HTR-8/SVneo (cell line): Measurements from ENCODE around the gene RUNX1.
"Not testable (repeated sequence)": the region's sequence is repeated elsewhere in the genome, so short reads cannot be mapped to it uniquely, and the experiment has no call there.

Experiments used
- DNase-seq: peaks from one replicate; pipeline ENCODE4 v3.0.0; 2011; ENCODE audit warnings: low spot score, mixed read lengths; ENCODE audit not compliant: insufficient read length
- FAIRE-seq: peaks from 2 replicates; lab custom pipeline; 2011; peaks lifted over from hg19 to GRCh38; lab: Jason Lieb, UNC

RUNX1 gene

DNA sequence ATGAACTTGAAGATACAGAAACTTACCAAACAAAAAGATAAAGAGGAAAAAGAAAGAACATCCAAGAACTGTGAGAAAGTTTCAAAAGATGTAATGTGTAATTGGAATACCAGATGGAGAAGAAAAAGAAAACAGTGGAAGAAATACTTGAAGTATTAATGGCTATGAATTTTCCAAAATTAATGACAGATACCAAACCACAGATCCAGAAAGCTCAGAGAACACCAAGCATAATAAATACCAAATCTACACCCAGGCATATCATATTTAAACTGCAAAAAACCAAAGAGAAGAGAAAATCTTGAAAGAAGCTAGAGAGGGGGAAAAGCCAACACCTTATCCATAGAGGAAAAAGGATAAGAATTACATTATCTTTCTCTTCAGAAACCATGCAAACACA is 243.9 kb downstream of the RUNX1 start:
- DNase-seq: no peak
- no peak for FAIRE-seq

- FAIRE-seq, DNase-seq: not testable (repeated sequence)
Observed at GRCh38 chr21:34804584-34804983, 244.5 kb downstream of the RUNX1 start.

DNA sequence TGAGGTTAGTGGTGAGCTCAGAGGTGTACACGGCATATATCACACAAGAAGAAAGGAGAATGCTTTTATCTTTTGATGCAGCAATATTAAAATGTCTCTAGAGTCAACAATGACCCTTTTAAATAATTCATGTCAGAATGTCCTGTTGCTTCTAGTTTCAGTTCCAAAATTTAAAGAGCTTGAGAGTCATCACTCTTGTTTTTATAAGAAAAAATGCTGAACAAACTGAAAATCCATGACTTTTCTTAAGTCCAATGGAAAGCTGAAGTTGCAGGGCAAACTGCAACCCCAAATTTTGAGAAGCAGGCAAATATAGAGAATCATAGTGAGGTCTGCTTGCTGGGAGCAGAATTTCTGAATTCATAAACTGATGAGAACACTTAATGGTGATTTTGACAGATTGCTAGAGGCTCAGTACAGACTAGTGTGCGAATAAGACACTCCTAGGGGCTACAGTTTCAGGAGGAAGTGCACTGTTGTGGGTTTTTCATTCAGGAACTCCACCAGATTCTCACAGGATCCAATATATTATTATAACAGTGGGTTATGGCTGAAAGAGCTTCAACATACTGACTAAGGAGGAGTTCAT is 245.2 kb downstream of the RUNX1 start:
- no peak for FAIRE-seq
- DNase-seq: no peak

- DNase-seq: no peak
- FAIRE-seq: no peak
Observed at GRCh38 chr21:34802180-34802899, 246.8 kb downstream of the RUNX1 start.

GRCh38 chr21:34801519-34802132 is 247.5 kb downstream of the RUNX1 start:
- DNase-seq (peak; percentile 28), FAIRE-seq (no peak)

- no peak for FAIRE-seq
- no peak for DNase-seq
Observed at GRCh38 chr21:34800797-34801518, 248.1 kb downstream of the RUNX1 start.

DNA sequence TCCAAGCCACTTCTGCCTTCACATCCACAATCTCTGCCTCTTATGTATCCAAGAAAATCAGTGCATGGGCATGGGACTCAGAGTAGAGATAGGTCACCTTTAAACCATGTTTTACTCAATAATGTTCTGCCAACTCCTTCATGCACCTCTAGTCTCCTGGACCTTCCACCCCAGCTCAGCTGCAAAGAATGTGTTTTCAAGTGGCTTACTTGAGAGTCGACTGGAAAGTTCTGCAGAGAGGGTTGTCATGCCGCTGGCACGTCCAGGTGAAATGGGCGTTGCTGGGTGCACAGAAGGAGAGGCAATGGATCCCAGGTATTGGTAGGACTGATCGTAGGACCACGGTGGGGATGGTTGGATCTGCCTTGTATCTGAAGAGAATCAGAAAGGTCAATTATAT is 250.0 kb downstream of the RUNX1 start:
- DNase-seq (no peak), FAIRE-seq (no peak)

- FAIRE-seq (no peak), DNase-seq (no peak)
Observed at GRCh38 chr21:34797921-34798535, 251.1 kb downstream of the RUNX1 start.

- no peak for FAIRE-seq
- DNase-seq: no peak
Observed at GRCh38 chr21:34797201-34797525, 251.9 kb downstream of the RUNX1 start.

- no peak for DNase-seq
- no peak for FAIRE-seq
Observed at GRCh38 chr21:34796518-34797200, 252.4 kb downstream of the RUNX1 start.

DNA sequence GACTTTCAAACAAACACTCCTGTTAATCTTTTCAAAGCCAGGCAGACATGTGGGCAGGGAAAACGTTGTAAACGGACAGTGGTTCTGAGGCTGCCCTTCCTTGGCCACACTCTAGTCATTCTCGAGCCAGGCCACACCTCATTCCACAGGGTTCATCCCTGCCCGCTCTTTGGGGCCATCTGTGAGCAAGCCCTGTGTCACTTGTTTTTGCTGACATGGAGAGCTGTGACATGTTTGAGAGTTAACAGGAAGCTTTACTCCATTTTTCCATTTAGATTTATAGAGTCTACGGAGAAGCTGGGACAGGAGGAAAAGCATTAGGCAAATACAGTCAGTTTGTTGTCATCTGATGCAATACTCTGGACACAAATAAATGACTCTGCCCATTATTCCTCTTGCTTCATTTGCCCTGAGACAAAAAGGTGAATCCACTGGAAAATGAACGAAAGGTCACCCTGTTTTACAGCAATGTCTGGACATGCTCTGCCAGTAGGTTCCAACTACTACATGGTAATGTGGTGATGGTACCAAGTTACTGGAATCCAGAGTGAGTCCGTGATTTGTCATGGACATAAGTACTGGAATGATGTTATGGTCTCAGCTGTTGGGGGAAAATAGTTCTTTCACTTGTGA is 253.4 kb downstream of the RUNX1 start:
- no peak for FAIRE-seq
- no peak for DNase-seq

DNA sequence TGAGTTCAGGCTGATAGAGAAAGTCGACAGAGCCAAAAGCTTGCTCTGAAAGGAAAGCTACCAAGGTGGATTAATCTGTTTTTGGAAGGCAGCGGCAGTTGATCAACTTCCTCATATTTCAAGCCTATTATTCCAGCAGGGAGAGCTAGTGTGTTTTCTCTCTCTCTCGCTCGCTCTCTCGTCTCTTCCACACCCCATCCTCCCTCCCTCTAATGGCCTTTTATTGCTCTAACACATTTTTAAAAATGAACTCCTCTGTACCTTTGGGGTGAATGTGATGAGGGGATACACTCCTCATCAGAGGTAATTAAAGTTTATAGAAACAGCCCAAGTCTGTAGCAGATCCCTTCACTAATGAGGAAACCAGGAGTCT is 253.9 kb downstream of the RUNX1 start:
- FAIRE-seq (no peak), DNase-seq (no peak)

GRCh38 chr21:34794686-34795085 is 254.4 kb downstream of the RUNX1 start:
- DNase-seq (no peak), FAIRE-seq (no peak)

DNA sequence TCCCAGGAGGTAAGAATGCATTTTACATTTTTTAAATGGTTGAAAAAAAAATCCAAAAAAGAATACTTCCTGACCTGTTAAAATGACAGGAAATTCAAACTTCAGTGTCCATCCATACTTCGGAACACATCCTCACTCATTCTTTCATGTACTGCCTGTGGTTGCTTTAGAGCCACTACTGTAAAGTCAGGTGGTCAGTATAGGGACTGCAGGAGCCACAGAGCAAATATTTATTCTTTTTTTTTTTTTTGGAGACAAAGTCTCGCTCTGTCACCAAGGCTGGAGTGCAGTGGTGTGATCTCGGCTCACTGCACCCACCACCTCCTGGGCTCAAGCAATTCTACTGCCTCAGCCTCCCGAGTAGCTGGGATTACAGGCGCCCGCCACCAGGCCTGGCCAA is 255.6 kb downstream of the RUNX1 start:
- FAIRE-seq (no peak), DNase-seq (no peak)

DNA sequence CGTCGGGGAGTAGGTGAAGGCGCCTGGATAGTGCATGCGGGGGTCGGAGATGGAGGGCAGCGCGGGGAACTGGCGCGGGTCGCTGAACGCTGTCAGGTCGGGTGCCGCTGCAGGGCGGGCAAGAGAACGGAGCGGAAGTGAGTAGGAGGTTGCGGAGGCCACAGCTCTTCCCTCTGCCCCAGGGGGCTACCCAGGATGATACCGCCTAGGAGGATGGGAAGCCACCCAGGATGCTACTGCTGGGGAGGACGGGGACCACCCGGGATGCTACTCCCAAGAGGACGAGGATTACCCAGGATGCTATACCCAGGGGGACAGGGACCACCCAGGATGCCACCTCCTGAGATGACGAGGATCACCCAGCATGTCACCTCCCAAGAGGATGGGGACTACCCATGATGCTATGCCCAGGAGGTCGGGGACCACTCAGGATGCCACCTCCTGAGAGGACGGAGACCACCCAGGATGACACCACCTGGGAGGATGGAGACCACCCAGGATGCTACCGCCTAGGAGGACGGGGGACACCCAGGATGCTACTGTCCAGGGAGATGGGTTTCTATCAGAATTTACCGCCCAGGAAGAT is 256.5 kb downstream of the RUNX1 start:
- no peak for FAIRE-seq
- no peak for DNase-seq

DNA sequence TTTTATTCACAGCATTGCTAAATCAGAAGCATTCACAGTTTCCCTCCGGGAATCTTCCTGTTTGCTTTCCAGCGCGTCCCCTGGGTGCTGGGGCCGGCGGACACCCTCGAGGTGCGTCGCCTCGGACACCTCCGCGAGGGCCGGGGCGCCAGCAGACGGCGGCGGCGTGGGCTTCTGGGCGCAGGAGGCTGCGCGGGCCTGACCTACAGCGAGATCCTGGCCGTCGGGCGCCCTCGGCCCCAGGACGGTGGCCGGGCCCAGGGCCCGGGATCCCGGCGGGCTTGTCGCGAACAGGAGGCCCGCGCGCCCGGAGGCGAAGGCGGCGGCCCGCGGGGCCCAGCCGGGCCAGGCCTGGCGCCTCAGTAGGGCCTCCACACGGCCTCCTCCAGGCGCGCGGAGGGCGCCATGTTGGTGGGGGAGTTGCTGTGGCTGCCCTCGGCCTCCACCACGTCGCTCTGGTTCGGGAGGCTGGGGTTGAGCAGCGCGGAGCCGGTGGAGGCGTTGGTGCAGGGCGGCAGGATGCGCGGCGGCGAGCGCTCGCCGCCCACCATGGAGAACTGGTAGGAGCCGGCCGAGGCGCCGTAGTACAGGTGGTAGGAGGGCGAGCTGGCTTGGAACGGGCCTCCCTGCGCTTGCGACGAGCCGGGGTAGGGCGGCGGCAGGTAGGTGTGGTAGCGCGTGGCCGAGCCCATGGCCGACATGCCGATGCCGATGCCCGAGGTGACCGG is 257.2 kb downstream of the RUNX1 start:
- DNase-seq (no peak), FAIRE-seq (no peak)

GRCh38 chr21:34790834-34791233 is 258.3 kb downstream of the RUNX1 start:
- FAIRE-seq: no peak
- DNase-seq: no peak

DNA sequence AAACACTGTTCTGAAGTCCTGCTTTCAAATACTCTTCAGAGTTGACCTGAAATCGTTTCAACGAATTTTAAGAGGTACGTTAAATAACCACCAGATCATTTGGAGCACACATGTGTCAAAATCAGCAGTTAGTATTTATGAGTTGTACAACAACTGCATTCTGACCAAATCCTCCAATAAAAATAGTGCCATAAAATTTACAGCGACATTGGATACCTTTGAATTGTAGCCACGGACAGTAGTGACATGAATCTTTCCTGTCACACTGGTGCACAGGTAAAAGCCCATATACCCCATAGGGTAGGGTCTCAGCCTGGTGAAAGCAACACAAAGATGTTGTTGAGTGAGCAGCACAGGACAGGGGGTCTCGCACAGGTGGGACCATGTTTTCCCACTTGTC is 258.8 kb downstream of the RUNX1 start:
- FAIRE-seq: no peak

GRCh38 chr21:34788879-34789278 is 260.2 kb downstream of the RUNX1 start:
- DNase-seq (no peak), FAIRE-seq (no peak)

More for the DNA sequence above, 258.8 kb downstream of the RUNX1 start:
- DNase-seq: no peak
